Uterine smooth muscle cell (primary cell): ENCODE data around the gene CXorf66. TPM values are rescaled to one million over a fixed set of nuclear protein-coding genes. Genes with fewer than 3 reads are reported as not detected.

Experiments
- total RNA-seq: library from RNA; depleted of rRNA; stranded (reverse); fragments of >200 nt; gene quantifications from 2 replicates; pipeline ENCODE4 v1.2.3, GENCODE V29; 2014

Gene CXorf66, protein sequence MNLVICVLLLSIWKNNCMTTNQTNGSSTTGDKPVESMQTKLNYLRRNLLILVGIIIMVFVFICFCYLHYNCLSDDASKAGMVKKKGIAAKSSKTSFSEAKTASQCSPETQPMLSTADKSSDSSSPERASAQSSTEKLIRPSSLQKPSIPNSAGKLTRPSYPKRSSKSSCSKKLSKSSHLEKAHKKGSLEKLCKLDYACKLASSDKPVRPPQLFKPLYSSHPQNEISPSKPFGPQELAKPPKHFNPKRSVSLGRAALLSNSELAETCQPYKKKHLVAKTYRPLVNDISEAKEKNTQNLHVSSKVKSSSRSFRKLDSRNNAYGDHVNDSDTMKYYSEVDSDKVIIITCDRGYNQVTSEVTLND
- not detected in 2 replicates for total RNA-seq

DNA sequence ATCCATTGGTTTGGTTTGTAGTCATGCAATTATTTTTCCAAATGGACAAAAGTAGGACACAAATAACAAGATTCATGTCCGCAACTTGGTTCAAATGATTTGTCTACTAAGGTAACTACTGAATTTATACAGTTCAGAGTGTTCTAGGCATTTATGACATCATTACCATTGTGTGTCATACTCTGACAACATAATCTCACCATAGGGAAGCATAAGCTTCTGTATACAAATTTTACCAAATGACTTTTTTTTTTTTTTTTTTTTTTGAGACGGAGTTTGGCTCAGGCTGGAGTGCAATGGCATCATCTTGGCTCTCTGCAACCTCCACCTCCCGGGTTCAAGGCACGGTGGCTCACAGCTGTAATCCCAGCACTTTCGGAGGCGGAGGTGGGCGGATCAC lies at the start of gene CXorf66:
TSS of gene CXorf66 (minus strand) at position 101 of the 400 bp plus-strand sequence. CDS start at position 76, 25 bp downstream.

DNA sequence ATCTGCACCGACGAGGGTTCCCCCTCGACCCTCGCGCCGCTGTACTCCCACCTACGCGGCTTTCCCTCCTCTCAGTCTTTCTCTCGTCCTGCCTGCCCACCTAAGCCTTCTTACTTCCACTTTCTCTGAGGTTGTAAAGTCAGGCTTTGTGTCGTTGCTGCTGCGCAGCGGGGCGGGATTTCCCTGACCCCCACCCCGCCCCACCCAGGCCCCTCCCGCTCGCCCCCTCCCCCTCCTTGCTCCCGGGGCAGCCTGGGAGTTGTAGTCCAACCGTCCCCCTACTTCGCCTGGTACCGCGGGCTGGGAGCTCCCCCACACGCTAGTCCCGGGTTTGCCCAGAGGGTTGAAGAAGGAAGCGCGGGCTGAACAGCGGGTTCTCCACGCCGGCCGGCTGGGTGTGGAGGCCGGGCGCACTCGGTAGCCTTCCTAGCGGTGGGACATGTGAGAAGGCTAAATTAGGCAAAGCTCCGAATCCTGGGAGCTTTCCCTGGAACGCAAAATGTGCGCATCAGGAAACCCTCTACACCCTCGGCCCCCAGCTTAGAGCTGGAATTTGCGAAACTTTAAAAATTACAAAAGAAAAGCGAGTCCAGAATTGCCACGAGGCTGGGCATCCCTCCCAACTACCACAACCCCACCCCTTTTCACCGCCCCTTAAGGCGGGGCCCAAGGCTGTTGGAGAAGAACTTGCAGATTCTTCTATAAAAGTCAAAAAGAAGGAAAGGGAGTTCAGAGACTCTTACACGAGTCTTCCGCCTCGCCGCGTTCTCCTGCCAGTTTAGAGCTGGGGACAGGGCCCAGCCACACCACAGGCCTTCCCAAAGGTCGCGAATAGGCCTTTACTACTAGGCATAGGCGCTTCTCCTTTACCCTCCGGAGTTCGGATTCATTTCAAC lies 32.2 kb downstream of the CXorf66 start, which contains the start of gene ATP11C:
TSS of gene ATP11C (minus strand) at position 153 of the 896 bp plus-strand sequence. CDS start 1,011 bp downstream, outside the sequence.

Other genes with a start within 250 kb of the CXorf66 start
- gene ATP11C, start 32.5 kb downstream of the CXorf66 start, total RNA-seq = 41.7 and 42.7 TPM in 2 replicates